SK-N-SH treated with all-trans-retinoic acid at 6 μM for 48 hours (cell line): ENCODE data around the gene ANO3.

Source experiments
- ATAC-seq: fragments of 200-7000 bp; cut with Tn5 transposase; 3 replicates; pipeline ENCODE4 v1.9.1; 2020; ENCODE audit warnings: mild to moderate bottlenecking, moderate library complexity
- ARNTL ChIP-seq: fragments of 450-650 bp; formaldehyde crosslinking; IDR thresholded peaks from 2 replicates; pipeline ENCODE4 v1.5.0; 2020; ENCODE audit warnings: low read depth, mild to moderate bottlenecking, moderate library complexity, borderline replicate concordance
- BACH2 ChIP-seq: fragments of 250-450 bp; sonication (Bioruptor Pico); IDR thresholded peaks from 2 replicates; pipeline ENCODE4 v1.9.0; 2021; ENCODE audit warnings: mild to moderate bottlenecking, borderline replicate concordance
- CREB5 ChIP-seq: fragments of 250-450 bp; sonication (Bioruptor Pico); IDR thresholded peaks from 2 replicates; pipeline ENCODE4 v1.5.1; 2020; ENCODE audit warnings: low read depth, mild to moderate bottlenecking, moderate library complexity
- CSDC2 ChIP-seq: fragments of 250-450 bp; sonication (Bioruptor Pico); IDR thresholded peaks from 2 replicates; pipeline ENCODE4 v1.5.0; 2020; ENCODE audit warnings: mild to moderate bottlenecking, moderate library complexity
- CSRNP3 ChIP-seq: fragments of 250-450 bp; sonication (Bioruptor Pico); IDR thresholded peaks from 2 replicates; pipeline ENCODE4 v1.5.1; 2021; ENCODE audit warnings: mild to moderate bottlenecking, moderate library complexity
- ESRRG ChIP-seq: fragments of 250-450 bp; sonication (Bioruptor Pico); IDR thresholded peaks from 2 replicates; pipeline ENCODE4 v1.6.1; 2021; ENCODE audit warnings: mild to moderate bottlenecking
- GLIS3 ChIP-seq: fragments of 250-450 bp; sonication (Bioruptor Pico); IDR thresholded peaks from 2 replicates; pipeline ENCODE4 v1.5.0; 2020; ENCODE audit warnings: mild to moderate bottlenecking, moderate library complexity
- ISL1 ChIP-seq: fragments of 250-450 bp; sonication (Bioruptor Pico); IDR thresholded peaks from 2 replicates; pipeline ENCODE4 v2.1.2; 2022; ENCODE audit warnings: mild to moderate bottlenecking, moderate library complexity
- OSR1 ChIP-seq: fragments of 250-450 bp; sonication (Bioruptor Pico); IDR thresholded peaks from 2 replicates; pipeline ENCODE4 v1.8.0; 2022; ENCODE audit warnings: moderate library complexity, mild to moderate bottlenecking, inconsistent platforms
- PATZ1 ChIP-seq: fragments of 250-450 bp; sonication (Bioruptor Pico); IDR thresholded peaks from 2 replicates; pipeline ENCODE4 v1.8.0; 2020; ENCODE audit warnings: mild to moderate bottlenecking, moderate library complexity, borderline replicate concordance
- POU6F1 ChIP-seq: fragments of 250-450 bp; sonication (Bioruptor Pico); IDR thresholded peaks from 2 replicates; pipeline ENCODE4 v1.8.0; 2021; ENCODE audit warnings: low read depth, mild to moderate bottlenecking, moderate library complexity, borderline replicate concordance
- PPARA ChIP-seq: fragments of 250-450 bp; sonication (Bioruptor Pico); IDR thresholded peaks from 2 replicates; pipeline ENCODE4 v1.5.0; 2020; ENCODE audit warnings: mild to moderate bottlenecking, borderline replicate concordance
- RARB ChIP-seq: fragments of 250-450 bp; sonication (Bioruptor Pico); IDR thresholded peaks from 2 replicates; pipeline ENCODE4 v1.8.0; 2021; ENCODE audit warnings: mild to moderate bottlenecking, moderate library complexity
- SNAI2 ChIP-seq: fragments of 250-450 bp; sonication (Bioruptor Pico); IDR thresholded peaks from 2 replicates; pipeline ENCODE4 v1.5.0; 2020; ENCODE audit warnings: mild to moderate bottlenecking, moderate library complexity
- TCF4 ChIP-seq: fragments of 250-450 bp; sonication (Bioruptor Pico); IDR thresholded peaks from 2 replicates; pipeline ENCODE4 v1.8.0; 2021; ENCODE audit warnings: mild to moderate bottlenecking, moderate library complexity, borderline replicate concordance
- TOX ChIP-seq: fragments of 250-450 bp; sonication (Bioruptor Pico); IDR thresholded peaks from 2 replicates; pipeline ENCODE4 v1.8.0; 2021; ENCODE audit warnings: mild to moderate bottlenecking, moderate library complexity, borderline replicate concordance
- TSHZ2 ChIP-seq: fragments of 250-450 bp; sonication (Bioruptor Pico); IDR thresholded peaks from 2 replicates; pipeline ENCODE4 v1.5.0; 2020; ENCODE audit warnings: mild to moderate bottlenecking, moderate library complexity
- ZC3H10 ChIP-seq: fragments of 250-450 bp; sonication (Bioruptor Pico); IDR thresholded peaks from 2 replicates; pipeline ENCODE4 v1.5.1; 2021; ENCODE audit warnings: mild to moderate bottlenecking, moderate library complexity
- ZFP3 ChIP-seq: fragments of 250-450 bp; sonication (Bioruptor Pico); IDR thresholded peaks from 2 replicates; pipeline ENCODE4 v1.5.0; 2020; ENCODE audit warnings: mild to moderate bottlenecking, moderate library complexity
- ZFP30 ChIP-seq: fragments of 450-650 bp; formaldehyde crosslinking; IDR thresholded peaks from 2 replicates; pipeline ENCODE4 v1.5.0; 2022; ENCODE audit warnings: mild to moderate bottlenecking, moderate library complexity
- ZNF565 ChIP-seq: fragments of 450-650 bp; formaldehyde crosslinking; conservative IDR thresholded peaks from 2 replicates; pipeline ENCODE4 v1.5.0; 2020; ENCODE audit warnings: low read depth, mild to moderate bottlenecking, moderate library complexity
- ZNF70 ChIP-seq: fragments of 450-650 bp; formaldehyde crosslinking; IDR thresholded peaks from 2 replicates; pipeline ENCODE4 v1.5.0; 2020; ENCODE audit warnings: mild to moderate bottlenecking, moderate library complexity
- ZNF8 ChIP-seq: fragments of 450-650 bp; formaldehyde crosslinking; IDR thresholded peaks from 2 replicates; pipeline ENCODE4 v1.5.0; 2020; ENCODE audit warnings: mild to moderate bottlenecking, moderate library complexity

ANO3 gene

GRCh38 chr11:26558190-26558589, 226.3 kb downstream of the ANO3 start:
- no peak for TF ChIP-seq OSR1
- no peak for TF ChIP-seq ZNF565 (CRISPR knock-in tag)
- no peak for TF ChIP-seq SNAI2 (CRISPR knock-in tag)
- TF ChIP-seq CSRNP3 (CRISPR knock-in tag) = no peak
- TF ChIP-seq CREB5 (CRISPR knock-in tag) = no peak
- TF ChIP-seq TOX = no peak
- TF ChIP-seq ZFP3 (CRISPR knock-in tag) = no peak
- TF ChIP-seq BACH2 (CRISPR knock-in tag) = no peak
- TF ChIP-seq RARB (CRISPR knock-in tag) = no peak
- no peak for TF ChIP-seq CSDC2
- TF ChIP-seq POU6F1 = no peak
- TF ChIP-seq ZC3H10 (CRISPR knock-in tag) = no peak
- TF ChIP-seq GLIS3 (CRISPR knock-in tag) = no peak
- ATAC-seq = no peak

- no peak for ATAC-seq
- no peak for TF ChIP-seq ISL1
- TF ChIP-seq PATZ1 (CRISPR knock-in tag) = no peak
- TF ChIP-seq ZNF565 (CRISPR knock-in tag) = no peak
- no peak for TF ChIP-seq ZFP3 (CRISPR knock-in tag)
- no peak for TF ChIP-seq ZNF70
- no peak for TF ChIP-seq ZFP30
- no peak for TF ChIP-seq OSR1
- no peak for TF ChIP-seq TCF4
- TF ChIP-seq CREB5 (CRISPR knock-in tag) = no peak
- TF ChIP-seq ESRRG (CRISPR knock-in tag) = no peak
- no peak for TF ChIP-seq GLIS3 (CRISPR knock-in tag)
- TF ChIP-seq RARB (CRISPR knock-in tag) = no peak
- TF ChIP-seq PPARA (CRISPR knock-in tag) = no peak
- no peak for TF ChIP-seq ARNTL (CRISPR knock-in tag)
These were observed 237.7 kb downstream of the ANO3 start for GRCh38 chr11:26569646-26570045.

- no peak for ATAC-seq
- TF ChIP-seq ZFP30 = no peak
- no peak for TF ChIP-seq PPARA (CRISPR knock-in tag)
- TF ChIP-seq TOX = no peak
- no peak for TF ChIP-seq OSR1
- TF ChIP-seq ISL1 = no peak
- no peak for TF ChIP-seq CSDC2
- no peak for TF ChIP-seq ZC3H10 (CRISPR knock-in tag)
- no peak for TF ChIP-seq BACH2 (CRISPR knock-in tag)
- no peak for TF ChIP-seq TSHZ2 (CRISPR knock-in tag)
- no peak for TF ChIP-seq TCF4
- TF ChIP-seq ZNF8 = no peak
- no peak for TF ChIP-seq CSRNP3 (CRISPR knock-in tag)
- TF ChIP-seq ZNF565 (CRISPR knock-in tag) = no peak
- TF ChIP-seq SNAI2 (CRISPR knock-in tag) = no peak
- no peak for TF ChIP-seq ARNTL (CRISPR knock-in tag)
- no peak for TF ChIP-seq ESRRG (CRISPR knock-in tag)
- no peak for TF ChIP-seq CREB5 (CRISPR knock-in tag)
These were observed 240.1 kb downstream of the ANO3 start, which contains the start of gene MUC15 for GRCh38 chr11:26571861-26572654. TSS of gene MUC15 (minus strand) at chr11:26572263. CDS start at chr11:26567094, 5,169 bp downstream.
